Neutrophil (primary cell): ENCODE measurements around the gene ENDOU.

Experiments used
- H3K27ac ChIP-seq: fragments of 200-600 bp; sonication (generic); 2 replicates; pipeline ENCODE4 v1.5.1; 2016; ENCODE audit warnings: mild to moderate bottlenecking, moderate library complexity
- H3K27me3 ChIP-seq: fragments of 200-600 bp; sonication (generic); 2 replicates; pipeline ENCODE4 v1.6.0; 2016; ENCODE audit warnings: mild to moderate bottlenecking
- H3K36me3 ChIP-seq: fragments of 200-600 bp; sonication (generic); 2 replicates; pipeline ENCODE4 v1.5.1; 2017
- H3K4me1 ChIP-seq, 2 experiments: fragments of 200-600 bp in 1 of 2; sonication (generic) in 1 of 2; 1 replicate in 1 of 2; 2 replicates in 1 of 2; pipeline versions ENCODE4 v1.5.1 to v1.6.1; 2013 to 2016; ENCODE audit warnings: low read depth in 1 of 2, low read length in 1 of 2, mild to moderate bottlenecking in 1 of 2, moderate library complexity in 1 of 2; ENCODE audit not compliant: control insufficient read depth in 1 of 2, insufficient read depth in 1 of 2
- H3K4me3 ChIP-seq, 2 experiments: fragments of 200-600 bp in 1 of 2; sonication (generic) in 1 of 2; 1 replicate in 1 of 2; 2 replicates in 1 of 2; pipeline ENCODE4 v1.5.1; 2013 to 2016; ENCODE audit warnings: low read depth in 1 of 2, low read length in 1 of 2, mild to moderate bottlenecking in 1 of 2, moderate library complexity in 1 of 2
- H3K9me3 ChIP-seq: fragments of 200-600 bp; sonication (generic); 2 replicates; pipeline ENCODE4 v1.5.1; 2016
- TF ChIP-seq, protein P1 (sequence below): fragments of 200-600 bp; sonication (generic); IDR thresholded peaks from 2 replicates; pipeline ENCODE4 v1.5.1; 2016; ENCODE audit warnings: antibody characterized with exemption

Gene ENDOU, protein sequence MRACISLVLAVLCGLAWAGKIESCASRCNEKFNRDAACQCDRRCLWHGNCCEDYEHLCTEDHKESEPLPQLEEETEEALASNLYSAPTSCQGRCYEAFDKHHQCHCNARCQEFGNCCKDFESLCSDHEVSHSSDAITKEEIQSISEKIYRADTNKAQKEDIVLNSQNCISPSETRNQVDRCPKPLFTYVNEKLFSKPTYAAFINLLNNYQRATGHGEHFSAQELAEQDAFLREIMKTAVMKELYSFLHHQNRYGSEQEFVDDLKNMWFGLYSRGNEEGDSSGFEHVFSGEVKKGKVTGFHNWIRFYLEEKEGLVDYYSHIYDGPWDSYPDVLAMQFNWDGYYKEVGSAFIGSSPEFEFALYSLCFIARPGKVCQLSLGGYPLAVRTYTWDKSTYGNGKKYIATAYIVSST

DNA sequence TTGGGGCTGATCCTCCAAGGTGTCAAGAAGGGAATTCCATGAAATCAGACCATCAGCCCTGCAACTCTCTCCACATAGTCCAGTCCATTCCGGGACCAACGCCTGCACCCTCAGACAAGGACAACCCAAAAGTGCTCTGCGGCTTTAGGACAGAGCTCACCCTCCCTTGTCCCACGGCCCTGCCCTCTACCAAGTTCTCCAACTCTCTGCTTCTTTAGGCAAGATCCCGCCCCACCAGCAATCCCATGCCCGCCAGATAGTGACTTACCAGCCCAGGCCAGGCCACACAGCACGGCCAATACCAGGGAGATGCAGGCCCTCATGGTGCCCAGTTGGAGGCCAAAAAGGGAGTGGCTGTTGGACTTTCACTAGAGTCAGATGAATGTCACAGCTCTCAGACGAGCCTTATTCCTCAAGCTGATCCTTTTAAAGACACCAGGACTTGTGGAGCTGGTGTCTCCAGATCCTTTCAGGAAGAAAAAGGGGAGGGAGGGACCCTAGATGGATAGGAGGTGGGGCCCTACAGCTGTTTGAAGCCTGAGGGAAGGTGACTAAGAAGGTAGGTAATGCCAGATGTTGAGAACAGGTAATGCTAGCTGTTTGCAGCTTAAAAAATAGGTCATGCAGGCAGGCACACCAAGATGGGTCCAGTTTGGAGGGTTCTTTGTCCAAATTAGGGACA is at the start of gene ENDOU:
Gene ENDOU (minus strand): TSS at position 400 of the 682 bp plus-strand sequence. CDS start 77 bp downstream, at position 323.
- Histone ChIP-seq H3K36me3 (peaks cover 35% of the 10 kb centered on the region), H3K27me3 (no peaks in the 10 kb centered on the region), H3K27ac (no peak within 1 kb of the TSS), H3K9me3 (no peaks in the 10 kb centered on the region), H3K4me3 (no peak within 1 kb of the TSS), H3K4me1 (no peaks in the 10 kb centered on the region)
- TF ChIP-seq, protein P1, sequence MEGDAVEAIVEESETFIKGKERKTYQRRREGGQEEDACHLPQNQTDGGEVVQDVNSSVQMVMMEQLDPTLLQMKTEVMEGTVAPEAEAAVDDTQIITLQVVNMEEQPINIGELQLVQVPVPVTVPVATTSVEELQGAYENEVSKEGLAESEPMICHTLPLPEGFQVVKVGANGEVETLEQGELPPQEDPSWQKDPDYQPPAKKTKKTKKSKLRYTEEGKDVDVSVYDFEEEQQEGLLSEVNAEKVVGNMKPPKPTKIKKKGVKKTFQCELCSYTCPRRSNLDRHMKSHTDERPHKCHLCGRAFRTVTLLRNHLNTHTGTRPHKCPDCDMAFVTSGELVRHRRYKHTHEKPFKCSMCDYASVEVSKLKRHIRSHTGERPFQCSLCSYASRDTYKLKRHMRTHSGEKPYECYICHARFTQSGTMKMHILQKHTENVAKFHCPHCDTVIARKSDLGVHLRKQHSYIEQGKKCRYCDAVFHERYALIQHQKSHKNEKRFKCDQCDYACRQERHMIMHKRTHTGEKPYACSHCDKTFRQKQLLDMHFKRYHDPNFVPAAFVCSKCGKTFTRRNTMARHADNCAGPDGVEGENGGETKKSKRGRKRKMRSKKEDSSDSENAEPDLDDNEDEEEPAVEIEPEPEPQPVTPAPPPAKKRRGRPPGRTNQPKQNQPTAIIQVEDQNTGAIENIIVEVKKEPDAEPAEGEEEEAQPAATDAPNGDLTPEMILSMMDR, result no peak

DNA sequence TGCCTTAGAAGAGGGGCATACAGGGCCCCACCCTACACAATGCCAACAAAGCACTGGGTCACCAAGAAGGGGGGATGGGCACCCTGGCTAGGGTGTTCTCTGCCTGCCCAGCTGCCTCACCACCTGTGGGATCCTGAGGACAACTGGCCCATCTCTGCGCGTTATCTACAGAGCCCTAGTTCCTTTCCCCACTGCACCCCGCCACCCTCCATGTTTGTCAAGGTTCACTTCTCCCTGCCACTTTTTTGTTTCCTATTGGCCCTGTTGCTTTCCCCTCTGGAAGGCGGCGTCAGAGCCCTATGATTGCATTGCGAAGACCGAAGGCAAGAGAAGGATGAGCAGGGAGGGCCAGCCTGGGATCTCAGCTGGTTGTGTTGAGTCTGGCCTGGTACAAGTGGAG is 49.4 kb upstream of the ENDOU start:
- Histone ChIP-seq H3K36me3 (no peaks in the 10 kb centered on the region), H3K27me3 (no peaks in the 10 kb centered on the region), H3K4me3 (no peak overlapping the region), H3K9me3 (no peaks in the 10 kb centered on the region), H3K4me1 (peaks cover 60 to 69% of the 10 kb centered on the region in 2 experiments), H3K27ac (peak overlapping the region; percentile 77)
- TF ChIP-seq, protein P1, result no peak

DNA sequence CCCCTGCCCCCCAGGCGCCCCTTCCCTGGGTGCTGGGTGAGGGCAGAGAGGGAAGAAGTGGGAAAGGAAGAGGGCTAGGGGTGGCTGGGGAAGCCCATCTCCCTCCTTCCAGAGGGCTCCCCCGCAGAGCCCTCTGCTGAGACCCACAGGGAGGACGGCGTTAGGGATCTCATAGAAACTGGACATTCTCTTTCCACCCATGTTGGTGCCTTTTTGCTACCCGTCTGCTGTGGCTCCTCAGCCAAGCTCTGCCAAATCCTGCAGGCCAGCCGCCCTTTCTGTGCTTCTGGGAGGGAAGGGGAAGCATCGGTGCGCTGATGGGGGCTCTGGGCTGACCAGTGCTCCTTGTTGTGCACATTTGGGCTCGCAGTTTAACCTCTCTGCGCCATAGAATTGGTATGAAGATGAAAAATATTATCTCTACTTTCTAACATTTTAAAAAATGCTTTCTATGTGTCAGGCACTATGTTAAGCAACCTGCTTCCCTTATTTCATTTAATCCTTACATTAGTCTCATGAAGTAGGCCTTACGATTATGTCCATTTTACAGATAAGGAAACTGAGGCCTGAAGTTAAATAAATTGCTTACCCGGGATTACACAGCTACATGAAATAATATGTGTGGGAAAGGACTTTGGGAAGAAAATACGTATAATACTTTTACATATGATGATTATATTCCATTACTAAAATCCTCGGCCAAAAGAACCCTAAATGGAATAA is 48.7 kb upstream of the ENDOU start:
- peaks cover 60 to 63% of the 10 kb centered on the region in 2 experiments for H3K4me1 ChIP-seq
- H3K36me3 ChIP-seq, result no peaks in the 10 kb centered on the region
- no peaks in the 10 kb centered on the region for H3K27me3 ChIP-seq
- no peaks in the 10 kb centered on the region for H3K9me3 ChIP-seq
- TF ChIP-seq, protein P1, result no peak
- peak overlapping the region; percentile 71 to 78 for H3K4me3 ChIP-seq
- H3K27ac ChIP-seq, result peak overlapping the region; percentile 88

DNA sequence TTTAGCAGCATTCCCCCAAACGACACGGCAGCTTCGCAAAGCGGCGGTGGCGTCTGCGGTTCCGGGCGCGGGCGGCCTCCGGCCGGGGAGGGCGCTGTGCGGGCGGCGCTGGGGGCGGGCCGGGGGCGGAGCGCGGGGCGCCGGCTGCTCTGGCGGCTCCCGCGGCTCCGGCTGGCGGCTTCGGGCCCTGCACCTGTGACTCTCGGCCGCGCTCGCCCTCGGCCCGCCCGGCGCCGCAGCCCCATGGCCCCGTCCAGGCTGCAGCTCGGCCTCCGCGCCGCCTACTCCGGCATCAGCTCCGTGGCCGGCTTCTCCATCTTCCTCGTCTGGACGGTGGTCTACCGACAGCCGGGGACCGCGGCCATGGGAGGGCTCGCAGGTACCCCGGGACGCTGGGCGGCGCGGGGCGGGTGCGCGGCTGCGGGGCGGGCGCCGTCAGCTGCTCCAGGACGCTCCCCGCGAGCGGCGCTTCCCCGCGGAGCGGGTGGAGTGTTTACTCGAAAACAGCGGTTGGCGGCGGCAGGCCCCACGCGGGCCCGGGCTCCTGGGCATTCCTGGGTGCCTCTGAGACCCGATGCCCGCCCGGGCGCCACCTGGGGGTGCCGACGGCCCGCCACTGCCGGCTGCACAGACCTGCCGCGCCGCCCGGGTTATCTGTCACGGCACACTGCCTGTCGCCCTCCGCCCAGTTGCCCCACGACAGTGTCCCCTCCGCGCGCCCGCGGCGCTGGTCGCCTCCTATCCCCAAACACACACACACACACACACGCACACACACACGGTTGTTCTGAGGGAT is 48.0 kb upstream of the ENDOU start, which contains the start of gene SLC48A1:
Gene SLC48A1 (plus strand): TSS at position 177 of the 796 bp plus-strand sequence. CDS start 67 bp downstream, at position 244.
- Histone ChIP-seq H3K9me3 (no peaks in the 10 kb centered on the region), H3K4me3 (peak within 1 kb of the TSS; percentile 71 to 78), H3K36me3 (no peaks in the 10 kb centered on the region), H3K4me1 (peaks cover 59 to 60% of the 10 kb centered on the region in 2 experiments), H3K27ac (peak within 1 kb of the TSS; percentile 88), H3K27me3 (no peaks in the 10 kb centered on the region)
- TF ChIP-seq, protein P1, result peak; percentile 50

DNA sequence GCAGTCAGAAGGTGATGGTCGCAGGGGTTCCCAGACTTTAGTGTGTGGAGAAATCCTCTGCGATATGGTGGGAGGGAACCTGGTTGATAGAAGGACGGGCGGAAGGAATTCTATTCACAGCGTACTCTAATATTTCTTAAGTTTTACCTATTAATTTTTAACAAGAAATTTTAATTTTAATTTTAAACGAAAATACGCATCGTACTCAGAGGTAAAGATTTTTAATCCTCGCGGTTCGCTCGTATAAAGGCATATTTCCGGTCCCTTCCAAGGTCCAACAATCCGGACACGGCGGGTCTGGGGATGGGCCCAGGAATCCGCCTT is 47.4 kb upstream of the ENDOU start:
- Histone ChIP-seq H3K4me1 (peaks cover 53 to 55% of the 10 kb centered on the region in 2 experiments), H3K36me3 (no peaks in the 10 kb centered on the region), H3K27ac (peak overlapping the region; percentile 88), H3K27me3 (no peaks in the 10 kb centered on the region), H3K9me3 (no peaks in the 10 kb centered on the region), H3K4me3 (peak overlapping the region; percentile 71 to 78)
- TF ChIP-seq, protein P1, result no peak
